PFSK-1 (cell line): Measurements from ENCODE around the gene MRPL33.

ENCODE experiments used
- FOXP2 ChIP-seq: optimal IDR thresholded peaks from 2 replicates; pipeline ENCODE3; 2011; ENCODE audit warnings: borderline replicate concordance, control low read depth, inconsistent platforms; ENCODE audit not compliant: insufficient read depth; ENCODE audit errors: extremely low read length, extremely low read depth
- POLR2AphosphoS5 ChIP-seq: IDR thresholded peaks from 2 replicates; pipeline ENCODE4 v1.6.1; 2012; ENCODE audit warnings: low read depth, mild to moderate bottlenecking, control low read depth, low read length, moderate library complexity
- SIN3A ChIP-seq: IDR thresholded peaks from 2 replicates; pipeline ENCODE4 v1.6.1; 2012; ENCODE audit warnings: mild to moderate bottlenecking, low read length, moderate library complexity, borderline replicate concordance; ENCODE audit not compliant: insufficient read depth
- TAF1 ChIP-seq: IDR thresholded peaks from 2 replicates; pipeline ENCODE4 v1.6.1; 2012; ENCODE audit warnings: low read length, control low read depth, borderline replicate concordance; ENCODE audit not compliant: insufficient read depth
- TF ChIP-seq, protein P1 (sequence below), 2 experiments: IDR thresholded peaks; 2 replicates each; pipeline versions ENCODE4 v1.6.1 to v1.8.0; 2011 to 2012; ENCODE audit warnings: low read depth in 2 of 2, low read length in 2 of 2, control low read depth in 1 of 2, inconsistent platforms in 1 of 2, mild to moderate bottlenecking in 1 of 2, moderate library complexity in 1 of 2; ENCODE audit not compliant: insufficient read depth in 1 of 2

The MRPL33 gene

DNA sequence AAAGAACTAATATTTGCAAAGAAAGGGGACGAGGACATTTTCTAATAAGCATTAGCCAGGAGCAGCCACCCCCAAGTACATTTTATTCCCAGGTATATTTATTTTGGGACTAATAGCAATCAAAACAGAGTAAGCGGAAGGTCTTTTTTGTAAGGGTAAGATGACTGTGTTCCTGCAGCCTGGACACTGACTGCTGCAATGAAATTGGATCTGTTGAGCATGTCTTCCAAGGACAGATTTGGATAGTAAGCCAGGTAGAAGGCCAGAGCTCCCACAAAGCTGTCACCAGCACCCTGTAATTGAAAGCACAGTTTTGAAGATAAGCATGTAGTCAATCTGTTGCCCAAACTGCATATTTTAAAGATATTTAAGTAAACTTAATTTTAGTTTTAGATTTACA is 10.0 kb downstream of the MRPL33 start:
- no peak for TF ChIP-seq FOXP2
- TF ChIP-seq TAF1: no peak
- TF ChIP-seq, protein P1, sequence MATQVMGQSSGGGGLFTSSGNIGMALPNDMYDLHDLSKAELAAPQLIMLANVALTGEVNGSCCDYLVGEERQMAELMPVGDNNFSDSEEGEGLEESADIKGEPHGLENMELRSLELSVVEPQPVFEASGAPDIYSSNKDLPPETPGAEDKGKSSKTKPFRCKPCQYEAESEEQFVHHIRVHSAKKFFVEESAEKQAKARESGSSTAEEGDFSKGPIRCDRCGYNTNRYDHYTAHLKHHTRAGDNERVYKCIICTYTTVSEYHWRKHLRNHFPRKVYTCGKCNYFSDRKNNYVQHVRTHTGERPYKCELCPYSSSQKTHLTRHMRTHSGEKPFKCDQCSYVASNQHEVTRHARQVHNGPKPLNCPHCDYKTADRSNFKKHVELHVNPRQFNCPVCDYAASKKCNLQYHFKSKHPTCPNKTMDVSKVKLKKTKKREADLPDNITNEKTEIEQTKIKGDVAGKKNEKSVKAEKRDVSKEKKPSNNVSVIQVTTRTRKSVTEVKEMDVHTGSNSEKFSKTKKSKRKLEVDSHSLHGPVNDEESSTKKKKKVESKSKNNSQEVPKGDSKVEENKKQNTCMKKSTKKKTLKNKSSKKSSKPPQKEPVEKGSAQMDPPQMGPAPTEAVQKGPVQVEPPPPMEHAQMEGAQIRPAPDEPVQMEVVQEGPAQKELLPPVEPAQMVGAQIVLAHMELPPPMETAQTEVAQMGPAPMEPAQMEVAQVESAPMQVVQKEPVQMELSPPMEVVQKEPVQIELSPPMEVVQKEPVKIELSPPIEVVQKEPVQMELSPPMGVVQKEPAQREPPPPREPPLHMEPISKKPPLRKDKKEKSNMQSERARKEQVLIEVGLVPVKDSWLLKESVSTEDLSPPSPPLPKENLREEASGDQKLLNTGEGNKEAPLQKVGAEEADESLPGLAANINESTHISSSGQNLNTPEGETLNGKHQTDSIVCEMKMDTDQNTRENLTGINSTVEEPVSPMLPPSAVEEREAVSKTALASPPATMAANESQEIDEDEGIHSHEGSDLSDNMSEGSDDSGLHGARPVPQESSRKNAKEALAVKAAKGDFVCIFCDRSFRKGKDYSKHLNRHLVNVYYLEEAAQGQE (IDR thresholded peaks at IDR 0.05; ENCODE audit: insufficient read depth in 1 of 2, low read depth in 2 of 2, low read length in 2 of 2): no peak
- TF ChIP-seq SIN3A: no peak
- no peak for TF ChIP-seq POLR2AphosphoS5

DNA sequence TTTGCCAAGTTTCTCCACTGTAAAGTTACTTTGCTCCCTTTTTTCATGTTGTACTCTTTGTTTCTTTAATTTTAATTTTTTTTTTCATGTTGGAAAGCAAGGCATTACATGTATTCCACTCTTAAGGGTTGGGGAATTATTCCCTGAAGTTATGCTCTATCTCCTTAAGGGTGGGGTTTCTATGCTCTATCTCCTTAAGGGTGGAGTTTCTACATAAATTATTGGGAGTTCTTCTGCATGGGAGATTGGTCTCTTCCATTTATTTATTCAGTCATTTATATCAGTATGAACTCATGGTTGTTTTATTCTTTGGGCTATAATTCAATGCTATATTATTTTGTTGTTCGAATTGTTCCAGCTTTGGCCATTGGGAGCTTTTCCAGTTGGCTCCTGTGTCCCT is 11.2 kb downstream of the MRPL33 start:
- no peak for TF ChIP-seq POLR2AphosphoS5
- no peak for TF ChIP-seq SIN3A
- TF ChIP-seq, protein P1 (IDR thresholded peaks at IDR 0.05; ENCODE audit: insufficient read depth in 1 of 2, low read depth in 2 of 2, low read length in 2 of 2): no peak
- no peak for TF ChIP-seq FOXP2
- no peak for TF ChIP-seq TAF1

DNA sequence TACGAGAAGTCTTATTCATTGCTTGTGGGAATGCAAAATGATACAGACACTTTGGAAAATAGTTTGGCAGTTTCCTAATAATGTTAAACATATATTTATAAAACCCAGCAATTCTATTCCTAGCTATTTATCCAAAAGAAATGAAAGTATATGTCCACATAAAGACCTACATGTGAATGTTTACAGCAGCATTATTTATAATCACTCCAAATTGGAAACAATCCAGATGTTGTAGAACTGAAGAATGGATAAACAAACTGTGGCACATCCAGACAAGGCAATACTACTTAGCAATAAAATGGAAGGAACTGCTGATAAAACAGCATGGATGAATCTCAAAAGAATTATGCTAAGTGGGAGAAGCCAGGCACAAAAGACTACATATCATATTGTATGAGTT is 19.3 kb downstream of the MRPL33 start:
- no peak for TF ChIP-seq FOXP2
- TF ChIP-seq TAF1: no peak
- no peak for TF ChIP-seq POLR2AphosphoS5
- TF ChIP-seq, protein P1 (IDR thresholded peaks at IDR 0.05; ENCODE audit: insufficient read depth in 1 of 2, low read depth in 2 of 2, low read length in 2 of 2): no peak
- TF ChIP-seq SIN3A: no peak

DNA sequence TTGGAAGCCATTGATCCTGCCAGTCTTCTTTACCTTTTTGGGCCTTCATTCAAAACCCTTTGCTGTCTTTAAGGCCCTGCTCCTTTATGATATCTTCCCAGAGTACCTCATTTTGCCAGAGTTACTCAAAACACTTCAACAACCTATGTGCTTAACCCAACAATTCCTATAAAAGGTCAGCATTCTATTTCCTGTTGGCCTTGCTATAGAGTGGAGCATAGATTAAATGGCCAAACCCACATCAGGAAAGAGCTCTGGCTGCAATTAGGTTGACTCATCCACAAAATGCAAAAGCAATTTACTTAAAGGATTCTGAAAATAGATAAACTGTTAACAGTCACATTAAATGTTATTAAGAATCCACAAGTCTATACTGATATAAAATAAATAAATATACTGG is 21.2 kb downstream of the MRPL33 start:
- TF ChIP-seq SIN3A (no peak), POLR2AphosphoS5 (no peak), FOXP2 (no peak), TAF1 (no peak)
- TF ChIP-seq, protein P1 (IDR thresholded peaks at IDR 0.05; ENCODE audit: insufficient read depth in 1 of 2, low read depth in 2 of 2, low read length in 2 of 2): no peak

DNA sequence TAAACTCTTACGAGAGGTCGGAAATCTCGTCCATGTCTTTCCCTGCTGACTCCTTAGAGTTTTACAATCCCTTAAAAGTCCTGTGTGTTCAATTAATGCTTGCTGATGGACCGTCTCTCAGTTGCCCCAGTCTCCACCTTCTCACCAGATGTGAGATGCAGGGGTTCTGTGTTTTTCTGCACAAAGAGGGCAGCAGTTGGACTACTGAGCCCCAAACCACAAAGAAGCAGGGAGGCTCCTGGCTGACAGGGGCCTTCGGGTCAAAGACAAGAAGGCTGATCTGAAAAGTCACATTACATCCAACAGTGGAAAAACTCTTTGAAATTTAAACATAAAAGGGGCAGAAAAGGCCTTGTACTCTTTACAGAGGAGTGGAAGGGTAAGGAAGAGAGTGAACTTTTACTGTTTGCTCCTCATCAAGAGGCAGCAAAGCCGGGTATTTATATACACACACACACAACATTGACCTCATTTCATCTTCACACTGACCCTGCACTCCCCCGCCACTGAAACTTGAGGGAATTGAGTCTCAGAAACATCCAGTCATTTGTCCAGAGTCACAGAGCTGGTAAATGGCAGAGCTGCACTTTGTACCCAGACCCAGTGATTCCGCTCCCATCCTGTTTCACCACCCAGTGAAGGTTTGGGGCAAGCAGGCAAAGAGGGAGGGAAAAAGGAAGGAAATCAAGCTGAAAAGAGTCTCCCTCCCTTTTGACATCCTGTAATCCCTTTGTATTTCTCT is 23.7 kb downstream of the MRPL33 start:
- TF ChIP-seq TAF1 (no peak), POLR2AphosphoS5 (no peak), FOXP2 (no peak), SIN3A (no peak)
- TF ChIP-seq, protein P1 (IDR thresholded peaks at IDR 0.05; ENCODE audit: insufficient read depth in 1 of 2, low read depth in 2 of 2, low read length in 2 of 2): no peak
